Heart left ventricle (tissue), 16 donors: ENCODE data around the gene SNX25. TPM values are rescaled to one million over a fixed set of nuclear protein-coding genes. Genes with fewer than 3 reads are reported as not detected.
"Not testable (repeated sequence)": the region's sequence is repeated elsewhere in the genome, so short reads cannot be mapped to it uniquely, and the experiment has no call there.

Experiments used
- ATAC-seq, 4 donors: fragments of 200-7000 bp; cut with Tn5 transposase; one replicate each; pipeline ENCODE4 v1.9.1; 2020 to 2022; ENCODE audit warnings: moderate library complexity in 4 of 4, mild to moderate bottlenecking in 3 of 4, moderate number of reproducible peaks in 1 of 4
- DNase-seq, 5 donors: peaks; one replicate each; pipeline ENCODE4 v3.0.0-alpha.2; 2020
- H3K27ac ChIP-seq, 12 donors: fragments of 200-600 bp; sonication (generic) in 4 of 12; one replicate each; pipeline versions ENCODE4 v1.5.0 to v1.8.0; 2016 to 2022; ENCODE audit warnings: mild to moderate bottlenecking in 2 of 12
- H3K27me3 ChIP-seq, 9 donors: fragments of 200-600 bp; sonication (generic) in 2 of 9; one replicate each; pipeline versions ENCODE4 v1.5.1 to v1.8.0; 2016 to 2022; ENCODE audit warnings: mild to moderate bottlenecking in 3 of 9
- H3K36me3 ChIP-seq, 9 donors: fragments of 200-600 bp; sonication (generic) in 2 of 9; one replicate each; pipeline versions ENCODE4 v1.5.0 to v1.8.0; 2018 to 2022; ENCODE audit warnings: mild to moderate bottlenecking in 2 of 9
- H3K4me1 ChIP-seq, 12 donors: fragments of 200-600 bp; sonication (generic) in 4 of 12; one replicate each; pipeline versions ENCODE4 v1.5.0 to v1.8.0; 2016 to 2022; ENCODE audit warnings: mild to moderate bottlenecking in 3 of 12
- H3K4me3 ChIP-seq, 12 donors: fragments of 200-600 bp; sonication (generic) in 4 of 12; one replicate each; pipeline versions ENCODE4 v1.5.0 to v1.8.0; 2017 to 2022; ENCODE audit warnings: mild to moderate bottlenecking in 9 of 12, moderate library complexity in 4 of 12
- H3K9me3 ChIP-seq, 12 donors: fragments of 200-600 bp; sonication (generic) in 4 of 12; one replicate each; pipeline versions ENCODE4 v1.5.0 to v1.8.0; 2016 to 2022; ENCODE audit warnings: mild to moderate bottlenecking in 1 of 12
- POLR2A ChIP-seq, 2 donors: fragments of 450-650 bp; IDR thresholded peaks; one replicate each; pipeline ENCODE4 v1.6.1; 2017; ENCODE audit warnings: antibody characterized with exemption in 2 of 2, mild to moderate bottlenecking in 2 of 2, moderate library complexity in 2 of 2
- whole genome bisulfite sequencing, 4 donors: extraction: QIAGEN DNeasy Blood & Tissue Kit in 2 of 4; methylation state at CpG; one replicate each; pipeline versions ENCODE4 v1.1.5 to v1.1.7; 2013 to 2018; 5-methylcytosine and 5-hydroxymethylcytosine counted together
- intact Hi-C, 10 donors: fragments of 100-400 bp; cut with DNase I; formaldehyde crosslinking; loops; one replicate each; pipeline versions ENCODE4 v1.11.1 to v1.14.2; 2022
- polyA plus RNA-seq, 2 donors: library from polyadenylated mRNA; stranded (reverse); fragments of 200-250 nt; gene quantifications; one replicate each; pipeline ENCODE4 v1.2.3, GENCODE V29; 2013
- total RNA-seq, 9 donors: library from RNA; depleted of rRNA in 2 of 9; stranded (reverse); fragments of >200 nt in 2 of 9; fragmentation: NEBNext Ultra II Directional in 3 of 9; extraction: Animal tissue kit (Norgen Biotek cat#: 25700) in 3 of 9; gene quantifications; one replicate each; pipeline versions ENCODE4 v1.1.0 to v1.2.4, GENCODE V29; 2016 to 2023
- TF ChIP-seq, protein P1 (sequence below), 12 donors: fragments of 200-600 bp; sonication (generic) in 4 of 12; IDR thresholded peaks; one replicate each; pipeline versions ENCODE4 v1.5.0 to v1.8.0; 2018 to 2022; ENCODE audit warnings: antibody characterized with exemption in 12 of 12, mild to moderate bottlenecking in 5 of 12
- donor health status: ischemic (EF 13 %, LVEDD 7.1; RV severe dilation, severe dysfunction).
- donor health status: healthy with polysubstance abuse.
- donor health status: DM: no; HTN: yes; CAD: no.
- donor health status: DM: no; HTN: no; CAD: no.
- donor health status: ischemic (EF 25% LVEDD 6.9; RV normal size, moderate dysfunction).
- donor health status: ischemic (EF 25% LVEDD 5.7; RV mildly dilated, moderate dysfunction).
- donor health status: healthy.
- donor health status: DM: yes; HTN: yes; CAD: no.
- donor health status: ischemic (EF 35%, LVEDD 5.7; RV mildly dilated, moderate dysfunction).
- donor health status: nonischemic (EF 11% LVEDD 7.7; RV severe dilation, severe dysfunction).
- donor health status: DM: yes; HTN: yes; CAD: no.
- donor health status: PGD.
- donor health status: ischemic (EF 29% LVEDD 5.4; RV normal size, mild dysfunction).
- donor health status: nonischemic (EF 23%, LVEDD 6.1; RV moderate dilation, normal function).

The SNX25 gene
- total and polyA plus RNA-seq, 11 donors: 3.1 to 12.4 (median 10.1) TPM

DNA sequence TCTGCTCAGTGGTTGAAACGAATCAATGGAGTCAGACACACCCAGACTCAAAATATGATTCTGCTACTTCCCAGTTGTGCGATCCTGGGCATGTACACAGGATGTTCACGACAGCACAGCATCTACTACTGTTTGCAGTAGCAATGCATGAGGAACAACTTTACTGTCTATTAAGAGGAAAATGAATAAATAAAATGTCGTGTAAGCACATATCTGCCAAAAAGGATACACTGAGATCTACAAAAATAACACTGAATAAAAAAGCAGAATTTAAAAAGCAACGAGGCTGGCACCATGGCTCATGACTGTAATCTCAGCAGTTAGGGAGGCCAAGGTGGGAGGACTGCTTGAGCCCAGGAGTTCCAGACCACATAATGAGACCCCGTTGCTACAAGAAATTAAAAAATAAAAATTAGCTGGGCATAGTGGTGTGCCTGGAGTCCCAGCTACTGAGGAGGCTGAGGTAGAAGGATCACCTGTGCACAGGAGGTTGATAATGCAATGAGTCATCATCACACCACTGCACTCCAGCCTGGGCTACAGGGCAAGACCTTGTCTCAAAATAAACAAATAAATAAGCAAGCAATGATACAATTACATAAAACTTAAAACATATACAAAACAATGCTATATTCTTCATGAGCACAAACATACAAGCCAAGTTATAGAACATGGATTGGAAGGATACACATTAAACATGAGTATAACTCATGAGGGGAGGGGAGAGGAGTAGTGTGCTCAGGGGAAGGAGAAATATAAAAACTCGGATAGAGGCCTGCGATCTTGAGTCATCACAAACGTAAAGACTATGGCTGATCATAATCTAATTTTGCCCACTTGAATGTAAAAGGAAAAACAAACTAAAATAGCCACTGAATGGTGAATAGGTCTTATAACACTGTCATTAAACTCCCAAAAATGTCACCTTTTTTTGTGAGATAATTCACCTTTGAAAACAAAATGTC lies 14.2 kb upstream of the SNX25 start:
- DNase-seq (no peak), ATAC-seq (no peak)
- WGBS, 4 donors: 71 to 83% (median 74%) methylated on average over 9 of the region's 9 CpGs
- H3K36me3 ChIP-seq: peaks cover 0 to 10% (median 7%) of the 10 kb centered on the region in 9 donors
- intact Hi-C loops: no loop called here
- H3K4me3 ChIP-seq: no peak overlapping the region
- H3K27ac ChIP-seq: no peak overlapping the region
- peaks cover 0 to 2% (median 0%) of the 10 kb centered on the region in 12 donors for H3K4me1 ChIP-seq
- no peaks in the 10 kb centered on the region for H3K9me3 ChIP-seq
- TF ChIP-seq, protein P1, sequence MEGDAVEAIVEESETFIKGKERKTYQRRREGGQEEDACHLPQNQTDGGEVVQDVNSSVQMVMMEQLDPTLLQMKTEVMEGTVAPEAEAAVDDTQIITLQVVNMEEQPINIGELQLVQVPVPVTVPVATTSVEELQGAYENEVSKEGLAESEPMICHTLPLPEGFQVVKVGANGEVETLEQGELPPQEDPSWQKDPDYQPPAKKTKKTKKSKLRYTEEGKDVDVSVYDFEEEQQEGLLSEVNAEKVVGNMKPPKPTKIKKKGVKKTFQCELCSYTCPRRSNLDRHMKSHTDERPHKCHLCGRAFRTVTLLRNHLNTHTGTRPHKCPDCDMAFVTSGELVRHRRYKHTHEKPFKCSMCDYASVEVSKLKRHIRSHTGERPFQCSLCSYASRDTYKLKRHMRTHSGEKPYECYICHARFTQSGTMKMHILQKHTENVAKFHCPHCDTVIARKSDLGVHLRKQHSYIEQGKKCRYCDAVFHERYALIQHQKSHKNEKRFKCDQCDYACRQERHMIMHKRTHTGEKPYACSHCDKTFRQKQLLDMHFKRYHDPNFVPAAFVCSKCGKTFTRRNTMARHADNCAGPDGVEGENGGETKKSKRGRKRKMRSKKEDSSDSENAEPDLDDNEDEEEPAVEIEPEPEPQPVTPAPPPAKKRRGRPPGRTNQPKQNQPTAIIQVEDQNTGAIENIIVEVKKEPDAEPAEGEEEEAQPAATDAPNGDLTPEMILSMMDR (IDR thresholded peaks at IDR 0.05): no peak
- TF ChIP-seq POLR2A (IDR thresholded peaks at IDR 0.05): no peak
- H3K27me3 ChIP-seq: no peaks in the 10 kb centered on the region

DNA sequence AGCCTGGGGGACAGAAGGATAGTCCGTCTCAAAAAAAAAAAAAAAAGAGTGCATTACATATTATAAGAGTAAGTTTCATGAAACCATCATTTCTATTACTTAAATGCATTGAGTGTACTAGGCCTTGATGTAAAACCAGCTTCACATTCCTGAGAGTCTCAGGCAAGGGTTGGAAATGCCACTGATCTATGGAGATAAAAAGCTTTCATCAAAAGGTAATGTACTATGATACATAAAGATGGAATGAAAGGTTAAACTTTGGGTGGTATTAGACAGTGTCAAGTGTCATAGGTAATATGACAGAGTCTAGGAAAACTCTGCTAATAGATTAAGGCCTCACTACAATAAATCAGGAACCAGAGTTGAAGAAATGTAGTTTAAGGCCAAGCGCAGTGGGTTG lies 13.0 kb upstream of the SNX25 start:
- Histone ChIP-seq H3K4me1 (peaks cover 0 to 2% (median 0%) of the 10 kb centered on the region in 12 donors), H3K4me3 (no peak overlapping the region), H3K27me3 (no peaks in the 10 kb centered on the region), H3K27ac (no peak overlapping the region), H3K36me3 (peaks cover 0 to 2% (median 0%) of the 10 kb centered on the region in 9 donors), H3K9me3 (no peaks in the 10 kb centered on the region)
- intact Hi-C loops: no loop called here
- no peak for DNase-seq
- ATAC-seq: no peak
- WGBS, 4 donors: 92 to 99% (median 97%) methylated on average over 2 of the region's 2 CpGs
- TF ChIP-seq POLR2A (IDR thresholded peaks at IDR 0.05): no peak
- TF ChIP-seq, protein P1 (IDR thresholded peaks at IDR 0.05): no peak

DNA sequence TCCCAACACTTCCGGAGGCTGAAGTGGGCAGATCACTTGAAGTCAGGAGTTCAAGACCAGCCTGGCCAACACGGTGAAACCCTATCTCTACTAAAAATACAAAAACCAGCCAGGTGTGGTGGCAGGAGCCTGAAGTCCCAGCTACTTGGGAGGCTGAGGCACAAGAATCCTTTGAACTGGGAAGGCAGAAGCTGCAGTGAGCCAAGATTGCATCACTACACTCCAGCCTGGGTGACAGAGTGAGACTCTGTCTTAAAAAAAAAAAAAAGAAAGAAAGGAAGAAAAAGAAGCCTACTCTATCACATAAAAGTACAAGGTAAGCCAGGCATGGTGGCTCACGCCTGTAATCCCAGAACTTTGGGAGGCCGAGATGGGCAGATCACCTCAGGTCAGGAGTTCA lies 11.2 kb upstream of the SNX25 start:
- H3K27me3 ChIP-seq, H3K4me3 ChIP-seq, intact Hi-C loops, H3K9me3 ChIP-seq, ATAC-seq, DNase-seq, H3K27ac ChIP-seq, H3K36me3 ChIP-seq: not testable (repeated sequence)
- WGBS, 4 donors: 94 to 99% (median 95%) methylated on average over 4 of the region's 4 CpGs
- H3K4me1 ChIP-seq: peaks cover 0 to 16% (median 11%) of the 10 kb centered on the region in 12 donors

DNA sequence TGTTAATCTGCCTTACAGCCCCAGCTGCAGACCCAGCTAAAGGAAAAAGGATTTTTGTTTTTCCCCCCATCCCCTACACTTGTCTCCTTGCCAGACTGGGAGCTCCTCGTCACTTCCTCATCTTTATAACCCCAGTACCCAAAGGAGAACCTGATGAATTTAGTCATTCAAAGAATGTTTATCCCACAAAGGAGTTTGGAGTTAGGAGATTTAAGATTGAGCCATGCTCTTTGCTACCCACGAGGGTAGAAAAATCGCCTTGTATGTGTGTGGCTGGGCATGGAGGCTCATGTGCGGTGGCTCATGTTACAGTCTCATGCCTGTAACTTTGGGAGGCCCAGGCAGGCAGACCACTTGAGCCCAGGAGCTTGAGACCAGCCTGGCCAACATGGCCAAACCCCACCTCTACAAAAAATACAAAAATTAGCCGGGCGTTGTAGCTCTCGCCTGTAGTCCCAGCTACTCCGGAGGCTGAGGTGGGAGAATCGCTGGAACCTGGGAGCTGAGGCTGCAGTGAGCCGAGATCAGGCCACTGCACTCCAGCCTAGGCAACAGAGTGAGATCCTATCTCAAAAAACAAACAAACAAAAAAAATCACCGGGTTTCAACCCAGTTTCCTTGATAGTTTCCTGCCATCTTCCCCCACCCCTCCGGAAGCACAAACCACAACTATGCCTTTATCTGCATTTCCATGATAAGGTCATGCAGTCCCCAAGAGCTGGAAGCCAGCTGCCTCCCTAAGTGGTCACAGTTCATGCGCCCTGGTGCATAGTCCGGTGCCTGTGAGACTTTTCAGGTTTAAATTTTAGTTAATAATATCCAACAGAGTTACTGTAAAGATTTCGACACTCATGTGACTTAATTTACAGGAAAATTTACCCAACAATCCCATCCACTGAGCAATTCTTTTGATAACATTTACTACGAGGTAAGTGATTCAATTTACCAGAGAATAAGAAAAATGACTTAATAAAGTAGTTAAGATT lies 7.1 kb upstream of the SNX25 start:
- Histone ChIP-seq H3K4me3 (peak overlapping the region in 4 of 12 donors; percentile 14 to 90 (median 86)), H3K27me3 (no peaks in the 10 kb centered on the region), H3K36me3 (peaks cover 0 to 2% (median 0%) of the 10 kb centered on the region in 9 donors), H3K27ac (peak overlapping the region in 11 of 12 donors; percentile 36 to 99 (median 97)), H3K4me1 (peaks cover 6 to 35% (median 23%) of the 10 kb centered on the region in 12 donors), H3K9me3 (no peaks in the 10 kb centered on the region)
- 42 to 61% (median 51%) methylated on average over 14 to 16 of the region's 16 CpGs for WGBS, 4 donors
- intact Hi-C loops: loop anchor here in 5 of 10 donors (2.0 to 10.0 kb wide), 4 partner anchors 193 to 833 kb away; partner anchors contain the start of genes ANKRD37 (in 3 of the 5) and LRP2BP (in 2 of the 5)
- ATAC-seq: no peak
- TF ChIP-seq, protein P1 (IDR thresholded peaks at IDR 0.05): no peak
- TF ChIP-seq POLR2A (IDR thresholded peaks at IDR 0.05): no peak
- no peak for DNase-seq
